Ureter (tissue), 1 donor: ENCODE measurements around the gene MEGF6. TPM values are rescaled to one million over a fixed set of nuclear protein-coding genes. Genes with fewer than 3 reads are reported as not detected.
"Not testable (repeated sequence)": the region's sequence is repeated elsewhere in the genome, so short reads cannot be mapped to it uniquely, and the experiment has no call there.

Experiments
- DNase-seq: peaks from one replicate; pipeline ENCODE4 v3.0.0-alpha.2; 2020; ENCODE audit warnings: low spot score
- total RNA-seq: library from RNA; stranded (reverse); gene quantifications from one replicate; pipeline ENCODE4 v1.2.4, GENCODE V29; 2023
- donor health status: DM: yes; HTN: yes; CAD: no.

MEGF6 gene
- total RNA-seq, 1 donor from 2014 or later = 22.2 TPM

- DNase-seq = no peak
Measured at GRCh38 chr1:3593334-3593733, 18.0 kb downstream of the MEGF6 start.

GRCh38 chr1:3590951-3591865, 20.1 kb downstream of the MEGF6 start:
- no peak for DNase-seq

GRCh38 chr1:3590139-3590763, 21.1 kb downstream of the MEGF6 start:
- no peak for DNase-seq

GRCh38 chr1:3588395-3588794, 22.9 kb downstream of the MEGF6 start:
- DNase-seq = no peak

- DNase-seq = no peak
Measured at GRCh38 chr1:3586986-3587759, 24.1 kb downstream of the MEGF6 start.

- DNase-seq = no peak
Measured at GRCh38 chr1:3585940-3586568, 25.3 kb downstream of the MEGF6 start.

- DNase-seq = not testable (repeated sequence)
Measured at GRCh38 chr1:3585353-3585868, 25.9 kb downstream of the MEGF6 start.

GRCh38 chr1:3584915-3585314, 26.4 kb downstream of the MEGF6 start:
- no peak for DNase-seq

GRCh38 chr1:3583751-3584150, 27.6 kb downstream of the MEGF6 start:
- not testable (repeated sequence) for DNase-seq

- no peak for DNase-seq
Measured at GRCh38 chr1:3581296-3582036, 29.8 kb downstream of the MEGF6 start.

- DNase-seq = no peak
Measured at GRCh38 chr1:3580231-3580630, 31.1 kb downstream of the MEGF6 start.

- no peak for DNase-seq
Measured at GRCh38 chr1:3579626-3580025, 31.7 kb downstream of the MEGF6 start.

GRCh38 chr1:3578906-3579305, 32.4 kb downstream of the MEGF6 start:
- no peak for DNase-seq

- no peak for DNase-seq
Measured at GRCh38 chr1:3578433-3578805, 32.9 kb downstream of the MEGF6 start.

GRCh38 chr1:3577711-3578432, 33.4 kb downstream of the MEGF6 start:
- no peak for DNase-seq

- DNase-seq = no peak
Measured at GRCh38 chr1:3577300-3577699, 34.0 kb downstream of the MEGF6 start.

GRCh38 chr1:3575993-3576392, 35.3 kb downstream of the MEGF6 start:
- no peak for DNase-seq

GRCh38 chr1:3575515-3575914, 35.8 kb downstream of the MEGF6 start:
- not testable (repeated sequence) for DNase-seq

- no peak for DNase-seq
Measured at GRCh38 chr1:3573500-3573899, 37.8 kb downstream of the MEGF6 start.

GRCh38 chr1:3572638-3573037, 38.7 kb downstream of the MEGF6 start:
- not testable (repeated sequence) for DNase-seq
